IPS-15b (cell line): ENCODE results near the gene MTOR.

ENCODE experiments used
- H3K27me3 ChIP-seq: one replicate; pipeline ENCODE4 v1.6.1; 2013; ENCODE audit warnings: low read length; ENCODE audit not compliant: control insufficient read depth, insufficient read depth
- H3K36me3 ChIP-seq: one replicate; pipeline ENCODE4 v1.6.1; 2013; ENCODE audit warnings: low read length; ENCODE audit not compliant: control insufficient read depth, insufficient read depth
- H3K4me1 ChIP-seq: one replicate; pipeline ENCODE4 v1.6.1; 2013; ENCODE audit warnings: mild to moderate bottlenecking, low read length; ENCODE audit not compliant: control insufficient read depth, insufficient read depth
- H3K4me3 ChIP-seq: one replicate; pipeline ENCODE4 v1.5.1; 2013; ENCODE audit warnings: low read depth, low read length
- H3K9ac ChIP-seq: one replicate; pipeline ENCODE4 v1.6.1; 2013; ENCODE audit warnings: low read depth, mild to moderate bottlenecking, low read length
- H3K9me3 ChIP-seq: one replicate; pipeline ENCODE4 v1.6.1; 2013; ENCODE audit warnings: mild to moderate bottlenecking, low read length; ENCODE audit not compliant: control insufficient read depth, insufficient read depth

The MTOR gene

DNA sequence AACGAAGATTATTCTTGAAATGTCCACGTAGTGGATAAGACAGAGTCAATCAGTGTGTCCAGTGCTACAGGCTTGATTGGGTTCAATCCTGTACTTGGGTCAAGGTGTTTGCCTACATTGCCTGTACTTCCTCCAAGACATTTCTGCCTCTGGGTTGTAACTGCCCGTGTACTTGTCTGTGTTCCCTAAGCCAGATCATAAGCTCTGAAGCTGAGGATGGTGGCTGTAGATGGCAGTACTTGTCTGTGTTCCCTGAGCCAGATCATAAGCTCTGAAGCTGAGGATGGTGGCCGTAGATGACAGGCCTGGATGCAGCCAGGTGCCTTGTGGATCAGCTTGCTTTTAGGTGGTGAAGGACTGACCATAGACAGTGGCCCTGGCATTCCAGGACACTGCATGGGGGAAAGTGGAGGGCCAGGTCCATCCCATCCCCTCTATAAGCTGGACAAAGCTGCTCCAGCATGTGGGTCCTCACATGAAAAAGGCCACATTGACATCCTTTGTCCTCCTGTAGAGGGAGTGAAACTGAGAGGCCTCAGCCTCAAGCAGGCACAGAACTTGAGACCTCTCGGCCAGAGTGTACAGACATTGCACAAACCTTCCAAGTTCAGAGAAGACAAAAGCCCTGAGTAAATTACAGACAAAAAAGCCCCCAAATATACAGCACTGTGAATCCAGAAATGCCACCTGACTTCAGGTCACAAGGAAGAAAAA is 200.5 kb downstream of the MTOR start:
- Histone ChIP-seq H3K9ac (no peak overlapping the region), H3K36me3 (peaks cover 29% of the 10 kb centered on the region)

DNA sequence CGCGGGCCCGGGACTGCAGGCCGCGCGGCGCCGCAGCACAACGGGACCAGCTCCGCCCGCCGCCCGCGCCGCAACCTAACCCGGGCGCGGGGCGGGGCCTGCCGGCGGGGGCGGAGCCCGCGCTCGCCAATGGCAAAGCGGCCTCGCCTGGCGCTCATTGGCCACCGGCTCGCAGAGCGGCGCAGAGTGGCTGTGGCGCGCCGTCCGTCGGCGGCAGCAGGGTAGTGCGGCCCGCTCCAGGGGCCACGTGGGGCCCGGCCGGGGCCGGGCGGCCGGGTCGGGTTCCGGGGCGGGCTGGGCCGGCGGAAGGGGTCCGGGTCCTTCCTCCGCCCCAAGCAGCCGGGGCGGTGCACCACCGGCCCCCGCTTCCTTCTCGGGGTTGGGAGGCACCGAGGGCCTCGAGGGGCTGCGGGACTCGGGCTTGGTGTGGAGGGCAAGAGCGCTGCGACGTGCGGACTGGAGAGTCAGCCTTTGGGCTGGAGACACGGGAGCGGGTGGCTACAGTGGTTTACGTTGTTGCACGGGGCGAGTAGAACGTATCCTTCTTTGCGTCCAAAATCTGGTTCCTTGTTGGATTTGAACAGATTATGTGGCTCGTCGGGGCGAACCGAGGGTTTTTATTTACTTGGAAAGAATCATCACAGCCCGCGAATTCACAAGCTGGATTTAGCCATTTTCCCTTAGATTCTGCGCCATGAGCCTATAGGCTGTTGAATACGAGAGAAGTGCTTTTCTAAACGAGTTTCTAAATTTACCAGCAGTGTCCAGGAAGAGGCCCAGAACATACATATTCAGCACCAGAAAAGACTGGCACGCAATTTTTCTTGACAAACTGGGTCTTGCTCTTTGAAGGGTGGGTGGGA is 202.2 kb downstream of the MTOR start, which contains the start of gene SRM:
SRM (minus strand) TSS at position 51 of the 863 bp plus-strand sequence. CDS start 75 bp downstream, outside the sequence.
- Histone ChIP-seq H3K27me3 (no peaks in the 10 kb centered on the region), H3K4me1 (peaks cover 3% of the 10 kb centered on the region), H3K36me3 (peaks cover 25% of the 10 kb centered on the region), H3K9me3 (no peaks in the 10 kb centered on the region), H3K4me3 (peak within 1 kb of the TSS; percentile 97), H3K9ac (peak within 1 kb of the TSS; percentile 91)

More for the DNA sequence above, 200.5 kb downstream of the MTOR start:
- Histone ChIP-seq H3K9me3 (no peaks in the 10 kb centered on the region), H3K27me3 (no peaks in the 10 kb centered on the region), H3K4me1 (peaks cover 3% of the 10 kb centered on the region), H3K4me3 (no peak overlapping the region)

- Histone ChIP-seq H3K9me3 (no peaks in the 10 kb centered on the region), H3K9ac (peak overlapping the region; percentile 85), H3K36me3 (peaks cover 23% of the 10 kb centered on the region), H3K4me1 (peaks cover 3% of the 10 kb centered on the region), H3K27me3 (no peaks in the 10 kb centered on the region), H3K4me3 (peak overlapping the region; percentile 89)
These were observed 203.0 kb downstream of the MTOR start for GRCh38 chr1:11059155-11059967.

DNA sequence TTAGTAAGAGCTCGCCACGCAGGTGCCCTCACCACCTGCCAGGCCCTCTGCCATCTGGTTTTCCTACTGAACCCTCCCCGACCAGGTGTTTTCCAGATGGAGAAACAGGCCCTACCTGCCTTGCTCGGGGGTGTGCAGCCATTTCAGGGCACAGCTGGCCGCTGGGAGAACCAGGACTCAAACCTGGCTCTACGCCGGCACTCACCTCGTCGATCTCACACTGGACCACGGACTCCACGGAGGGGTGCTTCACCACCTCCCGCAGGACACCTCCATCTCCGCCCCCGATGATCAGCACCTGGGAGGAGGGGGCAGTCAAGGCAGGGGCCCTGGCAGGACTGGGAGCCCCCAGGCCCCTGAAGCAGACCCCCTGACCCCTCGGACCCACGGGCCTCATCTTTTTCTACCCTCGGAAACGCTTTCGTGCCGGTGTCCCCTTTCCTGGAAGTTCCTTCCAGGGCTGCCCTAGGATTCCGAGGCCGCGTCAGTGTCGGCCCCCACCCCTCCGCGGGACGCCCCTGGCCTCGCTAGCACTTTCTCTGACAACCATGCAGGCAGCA is 203.7 kb downstream of the MTOR start:
- peak overlapping the region; percentile 85 for H3K9ac ChIP-seq
- H3K36me3 ChIP-seq, result peaks cover 25% of the 10 kb centered on the region
- no peaks in the 10 kb centered on the region for H3K9me3 ChIP-seq
- peak overlapping the region; percentile 89 for H3K4me3 ChIP-seq
- peaks cover 3% of the 10 kb centered on the region for H3K4me1 ChIP-seq
- no peaks in the 10 kb centered on the region for H3K27me3 ChIP-seq

- no peaks in the 10 kb centered on the region for H3K9me3 ChIP-seq
- H3K4me1 ChIP-seq, result peaks cover 3% of the 10 kb centered on the region
- H3K9ac ChIP-seq, result no peak overlapping the region
- no peak overlapping the region for H3K4me3 ChIP-seq
- H3K27me3 ChIP-seq, result no peaks in the 10 kb centered on the region
- H3K36me3 ChIP-seq, result peaks cover 23% of the 10 kb centered on the region
These were observed 204.3 kb downstream of the MTOR start for GRCh38 chr1:11058026-11058425.

DNA sequence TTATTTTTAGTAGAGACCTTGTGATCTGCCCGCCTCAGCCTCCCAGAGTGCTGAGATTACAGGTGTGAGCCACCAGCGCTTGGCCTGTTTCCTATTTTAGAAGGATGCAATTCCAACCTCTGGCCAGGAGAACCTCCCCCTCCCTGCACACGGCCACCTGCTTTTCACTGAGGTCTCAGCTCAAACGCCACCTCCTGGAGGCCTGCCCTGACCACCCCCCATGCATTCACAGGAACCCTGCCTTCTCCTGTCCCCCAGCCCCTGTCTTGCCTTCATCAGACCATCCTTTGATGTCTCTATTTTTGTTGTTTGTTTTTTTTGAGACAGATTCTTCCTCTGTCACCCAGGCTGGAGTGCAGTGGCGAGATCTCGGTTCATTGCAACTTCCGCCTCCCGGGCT is 204.9 kb downstream of the MTOR start:
- no peak overlapping the region for H3K9ac ChIP-seq

More for the DNA sequence above, 204.9 kb downstream of the MTOR start:
- peaks cover 5% of the 10 kb centered on the region for H3K4me1 ChIP-seq
- no peak overlapping the region for H3K4me3 ChIP-seq
- no peaks in the 10 kb centered on the region for H3K27me3 ChIP-seq
- no peaks in the 10 kb centered on the region for H3K9me3 ChIP-seq
- peaks cover 20% of the 10 kb centered on the region for H3K36me3 ChIP-seq
